CD14-positive monocyte (primary cell): ENCODE results near the gene TASOR. TPM values are rescaled to one million over a fixed set of nuclear protein-coding genes. Genes with fewer than 3 reads are reported as not detected.

Experiments
- DNase-seq, 3 donors: peaks; one replicate each; pipeline ENCODE4 v3.0.0-alpha.2; 2011 to 2022
- H2AFZ ChIP-seq: 2 replicates; pipeline ENCODE4 v1.6.0; 2012; ENCODE audit warnings: mild to moderate bottlenecking, low read depth, low read length, inconsistent platforms; ENCODE audit not compliant: insufficient read depth, poor library complexity, severe bottlenecking
- H3K27ac ChIP-seq, 2 donors: 1 replicate in 1 of 2; 2 replicates in 1 of 2; pipeline ENCODE4 v1.5.1; 2012 to 2013; ENCODE audit warnings: low read length in 2 of 2, control low read depth in 1 of 2, inconsistent platforms in 1 of 2, low read depth in 1 of 2, mild to moderate bottlenecking in 1 of 2
- H3K27me3 ChIP-seq, 2 donors: one replicate each; pipeline versions ENCODE4 v1.6.0 to v1.6.1; 2011 to 2013; ENCODE audit warnings: low read length in 2 of 2; ENCODE audit not compliant: control insufficient read depth in 2 of 2, insufficient read depth in 2 of 2
- H3K36me3 ChIP-seq, 2 donors: replicated peaks in 1 of 2; 1 replicate in 1 of 2; 2 replicates in 1 of 2; pipeline versions ENCODE4 v1.5.1 to v1.6.1; 2012 to 2013; ENCODE audit warnings: low read length in 2 of 2, control low read depth in 1 of 2, inconsistent platforms in 1 of 2, mild to moderate bottlenecking in 1 of 2; ENCODE audit not compliant: insufficient read depth in 2 of 2, control insufficient read depth in 1 of 2
- H3K4me1 ChIP-seq, 2 donors: 1 replicate in 1 of 2; 2 replicates in 1 of 2; pipeline versions ENCODE4 v1.5.1 to v1.6.1; 2012 to 2013; ENCODE audit warnings: low read length in 2 of 2, control low read depth in 1 of 2, inconsistent platforms in 1 of 2, mild to moderate bottlenecking in 1 of 2, moderate library complexity in 1 of 2; ENCODE audit not compliant: insufficient read depth in 2 of 2, control insufficient read depth in 1 of 2
- H3K4me2 ChIP-seq: replicated peaks from 2 replicates; pipeline ENCODE3; 2012; ENCODE audit warnings: low read length, moderate library complexity, mild to moderate bottlenecking; ENCODE audit not compliant: poor library complexity, severe bottlenecking; ENCODE audit errors: extremely low read depth
- H3K4me3 ChIP-seq, 3 experiments: fragments of 200-600 bp in 1 of 3; sonication (generic) in 1 of 3; replicated peaks in 1 of 3; 1 replicate in 2 of 3; 2 replicates in 1 of 3; pipeline ENCODE4 v1.5.1; 2011 to 2013; ENCODE audit warnings: low read length in 3 of 3, mild to moderate bottlenecking in 3 of 3, control low read depth in 2 of 3, low read depth in 2 of 3, inconsistent platforms in 1 of 3, moderate library complexity in 1 of 3
- H3K79me2 ChIP-seq: 2 replicates; pipeline ENCODE4 v1.6.0; 2012; ENCODE audit warnings: mild to moderate bottlenecking, control low read depth, inconsistent platforms, low read length, moderate library complexity; ENCODE audit not compliant: insufficient read depth
- H3K9ac ChIP-seq: 2 replicates; pipeline ENCODE4 v1.6.0; 2017; ENCODE audit warnings: low read length, mild to moderate bottlenecking; ENCODE audit not compliant: insufficient read depth, poor library complexity, severe bottlenecking
- H3K9me3 ChIP-seq, 2 donors: replicated peaks in 1 of 2; 1 replicate in 1 of 2; 2 replicates in 1 of 2; pipeline versions ENCODE4 v1.5.1 to v1.6.1; 2012 to 2013; ENCODE audit warnings: low read length in 2 of 2, control low read depth in 1 of 2; ENCODE audit not compliant: control insufficient read depth in 1 of 2, insufficient read depth in 1 of 2
- H4K20me1 ChIP-seq: 2 replicates; pipeline ENCODE4 v1.6.0; 2012; ENCODE audit warnings: mild to moderate bottlenecking, low read length, control low read depth, moderate library complexity; ENCODE audit not compliant: insufficient read depth
- H3K27ac Mint-ChIP-seq, 7 donors: one replicate each; pipeline ENCODE4 v1.8.0; 2020; ENCODE audit warnings: mild to moderate bottlenecking in 7 of 7, mixed read lengths in 7 of 7, moderate library complexity in 6 of 7, inconsistent platforms in 2 of 7
- H3K27me3 Mint-ChIP-seq, 3 donors: one replicate each; pipeline ENCODE4 v1.8.0; 2021 to 2022; ENCODE audit warnings: low read depth in 3 of 3, mild to moderate bottlenecking in 3 of 3, mixed read lengths in 3 of 3, moderate library complexity in 3 of 3, inconsistent platforms in 1 of 3
- H3K36me3 Mint-ChIP-seq, 2 donors: one replicate each; pipeline ENCODE4 v1.8.0; 2020; ENCODE audit warnings: mixed read lengths in 2 of 2, inconsistent platforms in 1 of 2, mild to moderate bottlenecking in 1 of 2
- H3K4me1 Mint-ChIP-seq: one replicate; pipeline ENCODE4 v1.8.0; 2020; ENCODE audit warnings: mild to moderate bottlenecking, mixed read lengths
- H3K4me3 Mint-ChIP-seq, 2 donors: one replicate each; pipeline ENCODE4 v1.8.0; 2020; ENCODE audit warnings: mild to moderate bottlenecking in 2 of 2, mixed read lengths in 2 of 2, moderate library complexity in 1 of 2
- H3K9me3 Mint-ChIP-seq, 7 donors: one replicate each; pipeline ENCODE4 v1.8.0; 2020 to 2022; ENCODE audit warnings: mixed read lengths in 7 of 7, mild to moderate bottlenecking in 6 of 7, moderate library complexity in 6 of 7, inconsistent platforms in 2 of 7
- WGBS: methylation state at CpG from one replicate; pipeline ENCODE4 v1.1.5; 2013; ENCODE audit warnings: missing lambda C conversion rate; ENCODE audit not compliant: insufficient coverage; 5-methylcytosine and 5-hydroxymethylcytosine counted together
- intact Hi-C, 2 donors: fragments of 100-400 bp; cut with micrococcal nuclease; formaldehyde crosslinking; loops; one replicate each; pipeline versions ENCODE4 v1.15.0 to v1.15.1; 2023
- polyA plus RNA-seq, 3 donors: library from polyadenylated mRNA; depleted of rRNA in 1 of 3; unstranded in 2 of 3; stranded (reverse) in 1 of 3; fragments of 300-500 nt in 2 of 3; fragments of >200 nt in 1 of 3; fragmentation: Illumina TruSeq in 2 of 3; gene quantifications; 1 replicate in 2 of 3; 2 replicates in 1 of 3; pipeline ENCODE4 v1.2.3, GENCODE V29; 2012 to 2021
- TF ChIP-seq, protein P1 (sequence below): fragments of 200-600 bp; IDR thresholded peaks from one replicate; pipeline ENCODE4 v1.8.0; 2022; ENCODE audit warnings: antibody characterized with exemption, mild to moderate bottlenecking

Gene TASOR
- polyA plus RNA-seq, 3 donors, result 10.8 to 27.4 (median 18.6) TPM

GRCh38 chr3:56732109-56732508, 49.0 kb upstream of the TASOR start:
- Histone ChIP-seq H3K36me3 (peaks cover 79 to 97% of the 10 kb centered on the region in 2 donors), H3K4me3 (no peak overlapping the region), H3K9ac (no peak overlapping the region), H3K9me3 (no peaks in the 10 kb centered on the region), H3K4me1 (no peaks in the 10 kb centered on the region), H3K4me2 (no peak overlapping the region), H3K27ac (peak overlapping the region in 1 of 2 donors; percentile 4), H3K79me2 (no peaks in the 10 kb centered on the region), H3K27me3 (no peaks in the 10 kb centered on the region), H2AFZ (no peak overlapping the region), H4K20me1 (peaks cover 64% of the 10 kb centered on the region)
- intact Hi-C loops, result no loop called here
- Mint-ChIP-seq H3K27me3 (no peaks in the 10 kb centered on the region), H3K36me3 (peaks cover 85 to 93% of the 10 kb centered on the region in 2 donors), H3K4me3 (no peak overlapping the region), H3K27ac (peak overlapping the region in 2 of 7 donors; percentile 48 to 59), H3K9me3 (no peaks in the 10 kb centered on the region), H3K4me1 (peaks cover 6% of the 10 kb centered on the region)
- WGBS, result 67% methylated on average over 5 of the region's 8 CpGs
- no peak for DNase-seq
- TF ChIP-seq, protein P1, sequence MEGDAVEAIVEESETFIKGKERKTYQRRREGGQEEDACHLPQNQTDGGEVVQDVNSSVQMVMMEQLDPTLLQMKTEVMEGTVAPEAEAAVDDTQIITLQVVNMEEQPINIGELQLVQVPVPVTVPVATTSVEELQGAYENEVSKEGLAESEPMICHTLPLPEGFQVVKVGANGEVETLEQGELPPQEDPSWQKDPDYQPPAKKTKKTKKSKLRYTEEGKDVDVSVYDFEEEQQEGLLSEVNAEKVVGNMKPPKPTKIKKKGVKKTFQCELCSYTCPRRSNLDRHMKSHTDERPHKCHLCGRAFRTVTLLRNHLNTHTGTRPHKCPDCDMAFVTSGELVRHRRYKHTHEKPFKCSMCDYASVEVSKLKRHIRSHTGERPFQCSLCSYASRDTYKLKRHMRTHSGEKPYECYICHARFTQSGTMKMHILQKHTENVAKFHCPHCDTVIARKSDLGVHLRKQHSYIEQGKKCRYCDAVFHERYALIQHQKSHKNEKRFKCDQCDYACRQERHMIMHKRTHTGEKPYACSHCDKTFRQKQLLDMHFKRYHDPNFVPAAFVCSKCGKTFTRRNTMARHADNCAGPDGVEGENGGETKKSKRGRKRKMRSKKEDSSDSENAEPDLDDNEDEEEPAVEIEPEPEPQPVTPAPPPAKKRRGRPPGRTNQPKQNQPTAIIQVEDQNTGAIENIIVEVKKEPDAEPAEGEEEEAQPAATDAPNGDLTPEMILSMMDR, result no peak

DNA sequence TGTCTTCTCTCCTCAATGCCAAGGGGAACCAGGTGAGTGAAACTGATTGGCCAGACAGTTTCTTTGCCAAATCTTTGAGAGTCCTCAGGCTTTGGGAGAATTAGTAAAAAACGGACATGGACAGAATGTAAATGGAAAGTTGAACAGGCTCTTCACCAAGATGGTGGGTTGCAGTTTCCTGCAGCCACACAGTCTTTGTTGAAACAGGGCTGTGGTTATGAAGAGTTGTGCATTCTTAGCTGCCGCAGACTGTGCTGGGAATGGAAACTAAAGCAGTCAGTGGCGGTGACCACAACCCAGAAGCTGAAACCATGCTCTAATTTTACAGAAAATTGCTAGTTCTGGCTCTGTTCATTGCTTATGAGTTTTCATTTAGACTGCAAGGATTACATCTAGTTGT, 42.1 kb upstream of the TASOR start:
- DNase-seq, result no peak
- Histone ChIP-seq H4K20me1 (peaks cover 19% of the 10 kb centered on the region), H3K27me3 (no peaks in the 10 kb centered on the region), H3K4me3 (no peak overlapping the region), H3K4me2 (no peak overlapping the region), H2AFZ (no peak overlapping the region), H3K9me3 (no peaks in the 10 kb centered on the region), H3K27ac (no peak overlapping the region), H3K36me3 (peaks cover 51 to 78% of the 10 kb centered on the region in 2 donors), H3K9ac (no peak overlapping the region), H3K4me1 (no peaks in the 10 kb centered on the region), H3K79me2 (no peaks in the 10 kb centered on the region)
- WGBS, result 51% methylated on average over 3 of the region's 3 CpGs
- H3K4me1 Mint-ChIP-seq, result peaks cover 6% of the 10 kb centered on the region
- H3K27me3 Mint-ChIP-seq, result peaks cover 0 to 1% (median under 1%) of the 10 kb centered on the region in 3 donors
- intact Hi-C loops, result no loop called here
- H3K36me3 Mint-ChIP-seq, result peaks cover 68 to 77% of the 10 kb centered on the region in 2 donors
- TF ChIP-seq, protein P1, result no peak
- H3K4me3 Mint-ChIP-seq, result no peak overlapping the region
- no peak overlapping the region for H3K27ac Mint-ChIP-seq
- no peaks in the 10 kb centered on the region for H3K9me3 Mint-ChIP-seq
